CD4-positive, alpha-beta T cell treated with Interleukin-2 at 100 ng/mL for 4 hours (primary cell): ENCODE results near the gene SUPT20HL1.
"Not testable (repeated sequence)": the region's sequence is repeated elsewhere in the genome, so short reads cannot be mapped to it uniquely, and the experiment has no call there.

ENCODE experiments used
- DNase-seq: peaks from one replicate; pipeline ENCODE4 v3.0.0-alpha.2; 2020; ENCODE audit warnings: low spot score

Gene SUPT20HL1

GRCh38 chrX:24360272-24360671 is at the start of gene SUPT20HL1:
Gene SUPT20HL1 (plus strand): TSS chrX:24360639. CDS start chrX:24362761, 2,122 bp downstream.
- DNase-seq = no peak

- not testable (repeated sequence) for DNase-seq
Measured at GRCh38 chrX:24310916-24311315, 49.5 kb upstream of the SUPT20HL1 start.

GRCh38 chrX:24311507-24312248 is 48.8 kb upstream of the SUPT20HL1 start:
- not testable (repeated sequence) for DNase-seq

GRCh38 chrX:24312249-24312607 is 48.2 kb upstream of the SUPT20HL1 start:
- not testable (repeated sequence) for DNase-seq

- no peak for DNase-seq
Measured at GRCh38 chrX:24314019-24314635, 46.3 kb upstream of the SUPT20HL1 start, which contains the start of gene SUPT20HL2. Gene SUPT20HL2 (minus strand): TSS chrX:24314069. CDS start chrX:24313315, 754 bp downstream.

- DNase-seq = no peak
Measured at GRCh38 chrX:24316111-24316510, 44.3 kb upstream of the SUPT20HL1 start.

GRCh38 chrX:24317567-24317966 is 42.9 kb upstream of the SUPT20HL1 start:
- no peak for DNase-seq

GRCh38 chrX:24321741-24322395 is 38.6 kb upstream of the SUPT20HL1 start:
- no peak for DNase-seq

- DNase-seq = no peak
Measured at GRCh38 chrX:24325231-24325630, 35.2 kb upstream of the SUPT20HL1 start.

GRCh38 chrX:24332878-24333277 is 27.6 kb upstream of the SUPT20HL1 start:
- no peak for DNase-seq

GRCh38 chrX:24333371-24333770 is 27.1 kb upstream of the SUPT20HL1 start:
- DNase-seq = no peak

GRCh38 chrX:24334461-24334860 is 26.0 kb upstream of the SUPT20HL1 start:
- no peak for DNase-seq

- DNase-seq = no peak
Measured at GRCh38 chrX:24335871-24336270, 24.6 kb upstream of the SUPT20HL1 start.

GRCh38 chrX:24339911-24340310 is 20.5 kb upstream of the SUPT20HL1 start:
- no peak for DNase-seq

GRCh38 chrX:24340501-24340900 is 19.9 kb upstream of the SUPT20HL1 start:
- DNase-seq = no peak

GRCh38 chrX:24341795-24342194 is 18.6 kb upstream of the SUPT20HL1 start:
- no peak for DNase-seq

GRCh38 chrX:24343719-24344118 is 16.7 kb upstream of the SUPT20HL1 start:
- no peak for DNase-seq

- DNase-seq = no peak
Measured at GRCh38 chrX:24347881-24348280, 12.6 kb upstream of the SUPT20HL1 start.

GRCh38 chrX:24350217-24350616 is 10.2 kb upstream of the SUPT20HL1 start:
- DNase-seq = no peak

GRCh38 chrX:24355095-24355494 is 5.3 kb upstream of the SUPT20HL1 start:
- no peak for DNase-seq

- DNase-seq = no peak
Measured at GRCh38 chrX:24357106-24357505, 3.3 kb upstream of the SUPT20HL1 start.

GRCh38 chrX:24362089-24362745 is 1.8 kb downstream of the SUPT20HL1 start:
- not testable (repeated sequence) for DNase-seq
